GM12878 (cell line): ENCODE results near the gene DNHD1. TPM values are rescaled to one million over a fixed set of nuclear protein-coding genes. Genes with fewer than 3 reads are reported as not detected.

Experiments used
- ATAC-seq: fragments of 200-7000 bp; cut with Tn5 transposase; 3 replicates; pipeline ENCODE4 v1.9.1; 2020; ENCODE audit warnings: mild to moderate bottlenecking, moderate library complexity
- BruUV-seq: library from RNA; stranded (reverse); fragments of 400-500 nt; replicated peaks from 2 replicates; lab custom pipeline; 2021; lab: Mats Ljungman, UMichigan
- CTCF ChIA-PET: fragments of 300-600 bp; sonication (Branson Sonifier 250); formaldehyde crosslinking; extraction: SDS; loops from one replicate; lab custom pipeline; 2021; ENCODE audit warnings: inconsistent platforms; lab: Yijun Ruan, JAX
- POLR2A ChIA-PET: fragments of 350-600 bp; formaldehyde crosslinking; extraction: SDS; loops from one replicate; lab custom pipeline; 2021; ENCODE audit warnings: inconsistent platforms; lab: Charles Lee
- RAD21 ChIA-PET: fragments of 300-600 bp; sonication (Branson Sonifier 250); formaldehyde crosslinking; loops from one replicate; lab custom pipeline; 2023; ENCODE audit warnings: antibody characterized with exemption; ENCODE audit not compliant: unreplicated experiment; lab: Charles Lee
- SMC1A ChIA-PET: fragments of 300-600 bp; sonication (Branson Sonifier 250); formaldehyde crosslinking; loops from one replicate; lab custom pipeline; 2023; ENCODE audit not compliant: unreplicated experiment, uncharacterized antibody; lab: Charles Lee
- DNase-seq: peaks from one replicate; pipeline ENCODE4 v3.0.0-alpha.2; 2011; ENCODE audit warnings: low read depth, low spot score
- FAIRE-seq: peaks from 3 replicates; lab custom pipeline; 2011; peaks lifted over from hg19 to GRCh38; lab: Jason Lieb, UNC
- H2AFZ ChIP-seq: 2 replicates; pipeline ENCODE4 v1.6.0; 2011; ENCODE audit warnings: low read depth, low read length, control low read depth; ENCODE audit not compliant: control insufficient read depth
- H3K27ac ChIP-seq: 2 replicates; pipeline ENCODE4 v1.5.1; 2011; ENCODE audit warnings: control low read depth; ENCODE audit not compliant: control insufficient read depth, insufficient read depth
- H3K27me3 ChIP-seq, 2 experiments: replicated peaks in 1 of 2; 2 replicates each; pipeline versions ENCODE4 v1.6.0 to v1.6.1; 2011; ENCODE audit warnings: low read length in 1 of 2; ENCODE audit not compliant: control insufficient read depth in 2 of 2, insufficient read depth in 2 of 2
- H3K36me3 ChIP-seq, 2 experiments: 2 replicates each; pipeline ENCODE4 v1.5.1; 2011; ENCODE audit warnings: low read length in 1 of 2; ENCODE audit not compliant: control insufficient read depth in 2 of 2, insufficient read depth in 2 of 2
- H3K4me1 ChIP-seq: 2 replicates; pipeline ENCODE4 v1.6.1; 2011; ENCODE audit warnings: mild to moderate bottlenecking, low read length, moderate library complexity, mixed read lengths; ENCODE audit not compliant: control insufficient read depth, insufficient read depth
- H3K4me2 ChIP-seq: 2 replicates; pipeline ENCODE4 v1.6.0; 2011; ENCODE audit warnings: control low read depth; ENCODE audit not compliant: control insufficient read depth, insufficient read depth
- H3K4me3 ChIP-seq: fragments of 200-600 bp; sonication (generic); 2 replicates; pipeline ENCODE4 v1.5.1; 2016
- H3K79me2 ChIP-seq: 2 replicates; pipeline ENCODE4 v1.6.0; 2011; ENCODE audit warnings: low read length; ENCODE audit not compliant: control insufficient read depth, insufficient read depth
- H3K9ac ChIP-seq: 2 replicates; pipeline ENCODE4 v1.8.0; 2011; ENCODE audit warnings: low read length, control low read depth, mixed read lengths; ENCODE audit not compliant: control insufficient read depth, insufficient read depth
- H3K9me3 ChIP-seq: replicated peaks from 3 replicates; pipeline ENCODE4 v1.5.1; 2011; ENCODE audit warnings: mild to moderate bottlenecking, low read length; ENCODE audit not compliant: control insufficient read depth, insufficient read depth
- H4K20me1 ChIP-seq: 2 replicates; pipeline ENCODE4 v1.6.0; 2011; ENCODE audit not compliant: control insufficient read depth, insufficient read depth
- CEBPZ ChIP-seq: fragments of 150-350 bp; IDR thresholded peaks from 2 replicates; pipeline ENCODE4 v1.6.1; 2016; ENCODE audit warnings: low read depth, low read length
- CREM ChIP-seq: IDR thresholded peaks from 2 replicates; pipeline ENCODE4 v1.6.1; 2014; ENCODE audit warnings: antibody characterized with exemption, low read depth
- EP300 ChIP-seq, 2 experiments: fragments of 150-350 bp in 1 of 2; IDR thresholded peaks; 2 replicates each; pipeline ENCODE4 v1.6.1; 2011 to 2012; ENCODE audit warnings: low read depth in 2 of 2, low read length in 2 of 2, borderline replicate concordance in 1 of 2, improper control_type of control experiment in 1 of 2, inconsistent platforms in 1 of 2; ENCODE audit not compliant: control insufficient read depth in 1 of 2
- LARP7 ChIP-seq: fragments of 450-650 bp; IDR thresholded peaks from 2 replicates; pipeline ENCODE4 v1.6.1; 2017; ENCODE audit warnings: mild to moderate bottlenecking
- MTA2 ChIP-seq: fragments of 450-650 bp; IDR thresholded peaks from 2 replicates; pipeline ENCODE4 v1.6.1; 2016; ENCODE audit warnings: low read depth, mild to moderate bottlenecking, moderate library complexity
- NBN ChIP-seq: fragments of 450-650 bp; IDR thresholded peaks from 2 replicates; pipeline ENCODE4 v1.6.1; 2016
- POU2F2 ChIP-seq: IDR thresholded peaks from 3 replicates; pipeline ENCODE4 v1.6.1; 2011; ENCODE audit warnings: low read depth, mild to moderate bottlenecking, low read length, borderline replicate concordance
- SP1 ChIP-seq: IDR thresholded peaks from one replicate; pipeline ENCODE4 v1.6.1; 2011; ENCODE audit warnings: low read depth, low read length
- TCF12 ChIP-seq: IDR thresholded peaks from 2 replicates; pipeline ENCODE4 v1.6.1; 2011; ENCODE audit warnings: low read depth, mild to moderate bottlenecking, low read length
- WGBS: methylation state at CpG from one replicate; pipeline ENCODE4 v1.1.6; 2016; ENCODE audit warnings: low lambda C conversion rate; ENCODE audit not compliant: insufficient replicate concordance, insufficient coverage; ENCODE audit errors: missing lambda C conversion rate; 5-methylcytosine and 5-hydroxymethylcytosine counted together
- in situ Hi-C: fragments of 300-500 bp; cut with MboI; formaldehyde crosslinking; loops from 9 replicates; pipeline ENCODE4 v1.14.3; 2018; ENCODE audit warnings: mixed read lengths
- intact Hi-C: fragments of 100-400 bp; cut with micrococcal nuclease; formaldehyde crosslinking; loops from one replicate; pipeline ENCODE4 v1.14.2; 2022; ENCODE audit not compliant: unreplicated experiment
- polyA plus RNA-seq, 11 experiments: library from polyadenylated mRNA; depleted of rRNA in 4 of 11; unstranded in 6 of 11; stranded (reverse) in 5 of 11; fragments of >200 nt; fragmentation: Nextera tagmentation in 4 of 11; fragmentation: Illumina TruSeq in 1 of 11; extraction: Ambion mirVana in 4 of 11; extraction: Trizol in 1 of 11; gene quantifications; 1 replicate in 1 of 11; 2 replicates in 10 of 11; pipeline versions ENCODE4 v1.2.1 to v1.2.3, GENCODE V29; 2011 to 2016; ENCODE audit warnings: inconsistent platforms in 2 of 11, missing spikeins in 2 of 11, low read depth in 1 of 11
- total RNA-seq, 4 experiments: library from RNA; depleted of rRNA in 3 of 4; stranded (reverse); fragments of >200 nt in 3 of 4; fragmentation: Illumina TruSeq in 1 of 4; extraction: Trizol in 1 of 4; gene quantifications; 2 replicates each; pipeline versions ENCODE4 v1.2.1 to v1.2.3, GENCODE V29; 2013 to 2021
- TF ChIP-seq, protein P1 (sequence below): fragments of 450-650 bp; IDR thresholded peaks from 2 replicates; pipeline ENCODE4 v1.6.1; 2016; ENCODE audit warnings: mild to moderate bottlenecking
- TF ChIP-seq, protein P2 (sequence below): IDR thresholded peaks from 2 replicates; pipeline ENCODE4 v1.6.1; 2012; ENCODE audit warnings: improper control_type of control experiment, low read depth, low read length; ENCODE audit not compliant: insufficient replicate concordance

The DNHD1 gene
- total and polyA plus RNA-seq, 10 of the 15 experiments (the other 5 are each of a cell fraction or from before 2014, with no cell fraction given) = 0.99 to 16.9 (median 8.6) TPM

DNA sequence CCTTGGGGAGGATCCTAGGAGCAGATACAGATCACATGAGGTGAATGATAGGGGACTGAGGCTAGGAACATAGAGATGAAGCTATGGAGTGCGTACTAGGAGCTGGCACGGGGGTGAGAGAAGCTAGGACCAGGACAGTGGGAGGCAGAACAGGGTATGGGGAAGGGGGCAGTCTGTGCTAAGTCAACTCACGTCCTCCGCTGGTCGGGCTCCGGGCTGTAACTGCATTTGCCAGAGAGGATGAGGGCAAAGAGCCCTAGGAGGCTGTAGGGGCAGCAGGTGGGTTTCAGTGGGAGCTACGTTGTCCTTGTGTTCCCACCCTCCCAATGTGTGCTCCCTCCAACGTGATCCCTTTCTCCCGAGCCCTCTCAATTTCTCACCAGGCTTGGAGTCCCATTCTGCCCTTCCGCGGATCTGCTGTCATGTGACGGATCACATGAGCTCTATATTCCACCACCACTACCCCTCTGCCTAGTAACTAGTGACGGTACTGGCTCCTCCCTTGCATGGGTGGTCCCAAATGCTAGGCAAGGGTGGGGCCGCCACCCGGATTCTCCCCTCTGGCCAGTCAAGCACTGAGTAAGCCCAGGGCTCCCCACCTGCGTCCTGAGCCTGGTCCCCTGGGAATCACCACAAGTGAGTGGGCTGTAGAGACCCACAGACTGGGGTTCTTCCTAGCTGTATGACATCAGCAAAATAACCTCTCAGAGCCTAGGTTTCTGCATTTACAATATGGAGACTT lies 122.1 kb downstream of the DNHD1 start, which contains the start of gene TPP1 (continued):
- TF ChIP-seq, protein P1, sequence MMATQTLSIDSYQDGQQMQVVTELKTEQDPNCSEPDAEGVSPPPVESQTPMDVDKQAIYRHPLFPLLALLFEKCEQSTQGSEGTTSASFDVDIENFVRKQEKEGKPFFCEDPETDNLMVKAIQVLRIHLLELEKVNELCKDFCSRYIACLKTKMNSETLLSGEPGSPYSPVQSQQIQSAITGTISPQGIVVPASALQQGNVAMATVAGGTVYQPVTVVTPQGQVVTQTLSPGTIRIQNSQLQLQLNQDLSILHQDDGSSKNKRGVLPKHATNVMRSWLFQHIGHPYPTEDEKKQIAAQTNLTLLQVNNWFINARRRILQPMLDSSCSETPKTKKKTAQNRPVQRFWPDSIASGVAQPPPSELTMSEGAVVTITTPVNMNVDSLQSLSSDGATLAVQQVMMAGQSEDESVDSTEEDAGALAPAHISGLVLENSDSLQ = peak; percentile 51; the same call in 1 of the 2 replicates
- TF ChIP-seq CREM (peak; percentile 98), TCF12 (peak; percentile 40; the same call in 1 of the 2 replicates), LARP7 (peak; percentile 17; the same call in 1 of the 2 replicates), SP1 (peak; percentile 77), EP300 (IDR thresholded peaks at IDR 0.05; ENCODE audit: borderline replicate concordance in 1 of 2, control insufficient read depth in 1 of 2, low read depth in 2 of 2, low read length in 2 of 2) (peak; percentile 12 to 43; a peak in 2 of 4 replicates), MTA2 (peak; percentile 31; the same call in 1 of the 2 replicates), NBN (peak; percentile 88)

DNA sequence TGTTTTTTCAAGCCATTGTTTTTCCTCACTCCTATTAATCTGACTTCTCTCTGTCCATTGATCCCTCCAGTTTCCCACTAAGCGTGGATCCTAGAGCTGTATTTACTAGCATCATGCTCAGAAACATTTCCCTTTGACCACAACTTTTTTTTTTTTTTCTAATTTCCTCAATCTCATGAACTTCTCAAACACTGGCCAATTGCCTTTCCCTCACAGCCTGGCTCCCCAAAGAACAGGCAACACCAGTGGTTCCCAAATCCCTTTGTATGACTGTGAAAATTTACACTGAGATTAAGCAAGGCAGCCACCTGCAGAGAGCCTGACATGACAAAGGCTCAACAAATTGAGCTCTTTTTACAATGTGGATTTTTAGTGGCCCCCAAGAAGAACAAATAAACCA lies 123.6 kb downstream of the DNHD1 start:
- ChIA-PET SMC1A (interaction anchor here (0.7 to 1.4 kb wide), 4 partner anchors 16 to 86 kb away, joined by 3 to 4 read pairs (median 4); no protein-coding TSS in a partner anchor), POLR2A (interaction anchor here (0.6 to 9.1 kb wide), 3 partner anchors 11 to 107 kb away, joined by 3 to 85 read pairs (median 4); partner anchors contain the start of gene TAF10), CTCF (interaction anchor here (3.1 kb wide), 1 partner anchor 8 kb away, joined by 13 read pairs; the partner anchor contains the start of gene TAF10), RAD21 (interaction anchor here (4.3 kb wide), 1 partner anchor 17 kb away, joined by 55 read pairs; the partner anchor contains the start of genes ILK and RRP8)
- H3K79me2 ChIP-seq = peaks cover 12% of the 10 kb centered on the region
- DNase-seq (no peak), ATAC-seq (no peak), FAIRE-seq (no peak)
- H3K4me3 ChIP-seq = no peak overlapping the region
- TF ChIP-seq POU2F2 (no peak), CEBPZ (no peak)
- TF ChIP-seq, protein P2, sequence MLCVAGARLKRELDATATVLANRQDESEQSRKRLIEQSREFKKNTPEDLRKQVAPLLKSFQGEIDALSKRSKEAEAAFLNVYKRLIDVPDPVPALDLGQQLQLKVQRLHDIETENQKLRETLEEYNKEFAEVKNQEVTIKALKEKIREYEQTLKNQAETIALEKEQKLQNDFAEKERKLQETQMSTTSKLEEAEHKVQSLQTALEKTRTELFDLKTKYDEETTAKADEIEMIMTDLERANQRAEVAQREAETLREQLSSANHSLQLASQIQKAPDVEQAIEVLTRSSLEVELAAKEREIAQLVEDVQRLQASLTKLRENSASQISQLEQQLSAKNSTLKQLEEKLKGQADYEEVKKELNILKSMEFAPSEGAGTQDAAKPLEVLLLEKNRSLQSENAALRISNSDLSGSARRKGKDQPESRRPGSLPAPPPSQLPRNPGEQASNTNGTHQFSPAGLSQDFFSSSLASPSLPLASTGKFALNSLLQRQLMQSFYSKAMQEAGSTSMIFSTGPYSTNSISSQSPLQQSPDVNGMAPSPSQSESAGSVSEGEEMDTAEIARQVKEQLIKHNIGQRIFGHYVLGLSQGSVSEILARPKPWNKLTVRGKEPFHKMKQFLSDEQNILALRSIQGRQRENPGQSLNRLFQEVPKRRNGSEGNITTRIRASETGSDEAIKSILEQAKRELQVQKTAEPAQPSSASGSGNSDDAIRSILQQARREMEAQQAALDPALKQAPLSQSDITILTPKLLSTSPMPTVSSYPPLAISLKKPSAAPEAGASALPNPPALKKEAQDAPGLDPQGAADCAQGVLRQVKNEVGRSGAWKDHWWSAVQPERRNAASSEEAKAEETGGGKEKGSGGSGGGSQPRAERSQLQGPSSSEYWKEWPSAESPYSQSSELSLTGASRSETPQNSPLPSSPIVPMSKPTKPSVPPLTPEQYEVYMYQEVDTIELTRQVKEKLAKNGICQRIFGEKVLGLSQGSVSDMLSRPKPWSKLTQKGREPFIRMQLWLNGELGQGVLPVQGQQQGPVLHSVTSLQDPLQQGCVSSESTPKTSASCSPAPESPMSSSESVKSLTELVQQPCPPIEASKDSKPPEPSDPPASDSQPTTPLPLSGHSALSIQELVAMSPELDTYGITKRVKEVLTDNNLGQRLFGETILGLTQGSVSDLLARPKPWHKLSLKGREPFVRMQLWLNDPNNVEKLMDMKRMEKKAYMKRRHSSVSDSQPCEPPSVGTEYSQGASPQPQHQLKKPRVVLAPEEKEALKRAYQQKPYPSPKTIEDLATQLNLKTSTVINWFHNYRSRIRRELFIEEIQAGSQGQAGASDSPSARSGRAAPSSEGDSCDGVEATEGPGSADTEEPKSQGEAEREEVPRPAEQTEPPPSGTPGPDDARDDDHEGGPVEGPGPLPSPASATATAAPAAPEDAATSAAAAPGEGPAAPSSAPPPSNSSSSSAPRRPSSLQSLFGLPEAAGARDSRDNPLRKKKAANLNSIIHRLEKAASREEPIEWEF = no peak
- H3K27me3 ChIP-seq = no peaks in the 10 kb centered on the region
- no peaks in the 10 kb centered on the region for H4K20me1 ChIP-seq
- in situ Hi-C loops = no loop called here
- 41% methylated on average over 1 of the region's 1 CpG for WGBS
- BruUV-seq = no TSS peak
- intact Hi-C loops = no loop called here
- H2AFZ ChIP-seq = no peak overlapping the region
- H3K36me3 ChIP-seq = no peaks in the 10 kb centered on the region; a peak in 1 of 4 replicates
- no peaks in the 10 kb centered on the region for H3K9me3 ChIP-seq
- H3K9ac ChIP-seq = no peak overlapping the region
- H3K4me1 ChIP-seq = peaks cover 5% of the 10 kb centered on the region
- no peak overlapping the region for H3K27ac ChIP-seq
- no peak overlapping the region for H3K4me2 ChIP-seq
